GM13977 (cell line): ENCODE results near the gene ARHGAP15.

Experiments
- DNase-seq: peaks from one replicate; pipeline ENCODE4 v3.0.0; 2012; ENCODE audit warnings: low spot score
- in situ Hi-C: fragments of 300-500 bp; cut with MboI; formaldehyde crosslinking; loops from one replicate; pipeline ENCODE4 v1.12.0; 2022; ENCODE audit warnings: low sequenced_read_pairs, low pct_unique_long_range_greater_than_20kb, mixed read lengths, inconsistent platforms; ENCODE audit not compliant: unreplicated experiment
- TF ChIP-seq, protein P1 (sequence below): IDR thresholded peaks from 2 replicates; pipeline ENCODE4 v1.5.1; 2012; ENCODE audit warnings: mild to moderate bottlenecking, control low read depth; ENCODE audit not compliant: insufficient read depth; ENCODE audit errors: extremely low read depth, missing control alignments

ARHGAP15 gene

DNA sequence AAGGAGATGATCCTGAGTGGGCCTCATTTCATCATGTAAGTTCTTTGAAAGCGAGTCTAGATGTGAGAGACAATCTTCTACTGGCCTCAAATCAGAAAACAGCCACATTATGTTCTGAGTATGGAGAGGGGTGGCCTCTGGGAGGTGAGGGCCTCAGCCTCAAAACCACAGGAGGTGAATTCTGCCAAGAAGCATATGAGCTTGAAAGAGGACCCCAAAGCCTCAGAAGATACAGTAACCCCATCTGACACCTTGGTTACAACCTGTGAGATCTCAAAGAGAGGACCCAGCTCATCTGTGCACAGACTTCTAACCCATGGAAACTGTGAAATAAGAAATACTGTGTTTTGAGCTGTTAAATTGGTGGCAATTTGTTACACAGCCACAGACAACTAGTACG, 200.1 kb downstream of the ARHGAP15 start:
- TF ChIP-seq, protein P1, sequence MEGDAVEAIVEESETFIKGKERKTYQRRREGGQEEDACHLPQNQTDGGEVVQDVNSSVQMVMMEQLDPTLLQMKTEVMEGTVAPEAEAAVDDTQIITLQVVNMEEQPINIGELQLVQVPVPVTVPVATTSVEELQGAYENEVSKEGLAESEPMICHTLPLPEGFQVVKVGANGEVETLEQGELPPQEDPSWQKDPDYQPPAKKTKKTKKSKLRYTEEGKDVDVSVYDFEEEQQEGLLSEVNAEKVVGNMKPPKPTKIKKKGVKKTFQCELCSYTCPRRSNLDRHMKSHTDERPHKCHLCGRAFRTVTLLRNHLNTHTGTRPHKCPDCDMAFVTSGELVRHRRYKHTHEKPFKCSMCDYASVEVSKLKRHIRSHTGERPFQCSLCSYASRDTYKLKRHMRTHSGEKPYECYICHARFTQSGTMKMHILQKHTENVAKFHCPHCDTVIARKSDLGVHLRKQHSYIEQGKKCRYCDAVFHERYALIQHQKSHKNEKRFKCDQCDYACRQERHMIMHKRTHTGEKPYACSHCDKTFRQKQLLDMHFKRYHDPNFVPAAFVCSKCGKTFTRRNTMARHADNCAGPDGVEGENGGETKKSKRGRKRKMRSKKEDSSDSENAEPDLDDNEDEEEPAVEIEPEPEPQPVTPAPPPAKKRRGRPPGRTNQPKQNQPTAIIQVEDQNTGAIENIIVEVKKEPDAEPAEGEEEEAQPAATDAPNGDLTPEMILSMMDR = no peak
- in situ Hi-C loops = no loop called here
- DNase-seq = no peak

DNA sequence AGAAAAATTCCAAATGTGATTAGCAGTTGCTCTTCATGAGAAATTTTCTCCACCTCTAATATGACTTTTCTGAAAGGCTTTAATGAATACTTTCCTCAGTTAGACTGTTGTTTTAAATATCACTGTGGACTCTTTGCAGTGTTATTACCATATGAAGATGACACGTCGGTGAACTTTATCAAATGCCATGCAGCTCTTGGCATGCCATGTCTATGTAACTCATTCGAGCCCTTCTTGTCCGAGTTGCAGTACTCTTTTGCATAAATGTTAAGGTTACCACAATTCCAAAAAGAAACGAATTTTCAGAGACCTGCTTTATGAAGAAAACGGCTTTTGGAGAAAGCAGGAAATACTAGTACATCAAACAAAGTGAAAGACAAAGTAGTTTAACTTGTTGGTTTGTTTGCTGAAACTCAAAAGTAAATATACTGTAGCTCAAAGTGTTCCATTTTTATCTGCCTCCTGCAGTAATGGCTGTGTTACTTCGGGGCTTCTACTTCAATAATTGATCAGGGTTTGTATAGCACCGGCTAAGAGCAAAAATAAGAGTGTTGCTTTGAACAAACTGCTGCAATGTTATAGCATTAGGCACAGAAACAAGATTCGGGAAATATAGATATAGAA, 204.1 kb downstream of the ARHGAP15 start:
- TF ChIP-seq, protein P1 = no peak
- in situ Hi-C loops = no loop called here
- DNase-seq = no peak

DNA sequence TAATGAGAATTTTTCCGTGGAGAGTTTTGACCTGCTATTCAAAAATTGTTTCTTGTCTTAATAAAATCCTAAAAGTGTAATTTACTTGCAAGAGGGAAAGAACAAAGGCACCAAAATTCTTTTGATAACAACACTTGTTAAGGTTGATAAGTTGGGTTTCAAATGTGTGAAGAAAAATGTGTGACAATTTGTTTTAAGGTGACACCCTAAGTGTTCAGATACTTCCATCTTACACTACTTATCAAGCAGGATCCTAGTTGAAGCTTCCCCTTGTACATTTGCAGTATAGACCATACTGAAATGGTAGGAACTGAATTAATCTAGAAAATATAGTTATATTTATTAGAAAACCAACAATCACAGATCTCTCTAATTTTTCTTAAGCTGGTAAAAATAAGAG, 204.6 kb downstream of the ARHGAP15 start:
- in situ Hi-C loops = no loop called here
- DNase-seq = no peak
- TF ChIP-seq, protein P1 = no peak

DNA sequence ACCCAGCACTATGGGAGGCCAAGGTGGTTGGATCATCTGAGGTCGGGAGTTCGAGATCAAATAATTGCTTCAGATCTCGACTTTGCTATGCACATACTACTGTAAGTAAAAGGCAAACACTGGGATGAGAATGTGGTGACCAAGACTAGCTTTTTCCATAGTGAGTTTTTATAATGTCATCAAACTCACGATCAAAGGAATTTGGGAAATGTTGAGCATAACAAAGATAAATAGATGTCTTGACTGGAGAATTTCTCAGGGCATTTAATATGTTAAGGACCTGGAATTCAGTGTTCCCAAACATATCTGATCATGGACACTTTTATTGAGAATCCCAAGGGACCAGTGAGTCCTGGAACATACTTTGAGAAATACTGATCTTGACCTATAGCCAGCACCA, 205.6 kb downstream of the ARHGAP15 start:
- DNase-seq = no peak
- in situ Hi-C loops = no loop called here
- TF ChIP-seq, protein P1 = no peak

DNA sequence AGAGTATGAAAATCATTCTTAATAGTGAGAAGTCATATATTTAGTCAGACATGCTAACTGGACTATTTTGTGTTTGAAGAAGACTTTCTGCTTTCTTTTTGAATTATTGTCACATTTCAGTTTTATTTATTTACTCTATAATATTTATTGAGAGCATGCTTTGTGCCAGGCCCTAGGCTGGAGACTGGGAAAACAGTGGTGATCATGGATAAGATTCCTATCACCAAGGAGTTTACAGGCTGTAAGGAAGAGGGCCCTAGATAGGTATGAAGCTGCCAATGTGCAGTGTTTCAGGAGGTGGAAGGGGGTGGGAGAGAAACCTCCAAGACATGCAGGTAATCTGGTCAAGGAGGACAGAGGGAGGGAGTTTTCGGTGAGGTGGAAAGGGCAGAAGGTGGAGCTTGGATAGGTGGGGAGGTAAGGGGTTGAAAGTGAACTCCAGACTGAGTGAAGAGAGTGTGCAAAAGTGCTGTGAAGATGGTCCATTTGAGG, 207.5 kb downstream of the ARHGAP15 start:
- TF ChIP-seq, protein P1 = no peak
- no peak for DNase-seq
- in situ Hi-C loops = no loop called here

DNA sequence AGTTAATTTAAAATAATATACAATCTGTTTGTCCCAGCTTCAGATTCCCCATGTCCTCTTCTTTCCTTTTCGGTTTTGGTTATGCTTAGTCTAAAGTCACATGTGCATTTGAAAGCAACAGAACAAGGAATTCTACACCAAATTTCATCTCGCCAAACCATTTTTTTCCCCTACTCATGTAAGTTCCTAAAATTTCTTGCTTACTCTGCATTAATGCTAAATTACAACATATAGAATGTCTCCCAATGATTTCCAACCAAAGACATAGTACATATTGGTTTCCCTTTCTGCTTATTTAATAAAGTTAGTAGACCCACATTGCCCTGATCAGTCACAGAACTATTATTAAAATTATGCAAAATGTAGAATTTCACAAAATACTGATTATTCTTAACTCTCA, 212.3 kb downstream of the ARHGAP15 start:
- no peak for DNase-seq
- TF ChIP-seq, protein P1 = no peak
- in situ Hi-C loops = no loop called here
